Measurements from ENCODE around the gene KNCN.

KNCN gene

GRCh38 chr1:46568461-46568891 is 17.0 kb upstream of the KNCN start:
- DNase-seq (ENCODE audit: low read depth) = no peak

DNA sequence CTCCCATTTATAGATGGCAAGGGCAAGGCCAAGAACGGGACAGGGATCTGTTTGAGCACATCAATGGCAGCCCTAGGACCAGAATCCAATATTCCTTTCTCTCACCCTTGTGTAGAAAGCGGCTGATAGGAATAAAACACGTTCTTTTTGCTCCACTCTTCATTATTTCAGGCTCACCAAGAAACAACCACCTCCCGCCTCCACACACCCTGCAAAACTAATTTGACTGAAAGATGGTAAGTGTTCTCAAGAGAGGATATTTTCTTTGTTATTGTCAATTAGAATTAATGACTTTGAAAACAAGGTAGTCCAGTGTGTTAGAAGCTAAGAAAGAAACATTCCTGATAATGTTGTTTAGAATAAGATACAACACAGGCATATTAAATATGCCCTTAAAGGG is 11.9 kb upstream of the KNCN start:
- DNase-seq (ENCODE audit: low read depth) = no peak

- no peak for DNase-seq (ENCODE audit: low read depth)
Measured at GRCh38 chr1:46562498-46562897, 11.1 kb upstream of the KNCN start.

DNA sequence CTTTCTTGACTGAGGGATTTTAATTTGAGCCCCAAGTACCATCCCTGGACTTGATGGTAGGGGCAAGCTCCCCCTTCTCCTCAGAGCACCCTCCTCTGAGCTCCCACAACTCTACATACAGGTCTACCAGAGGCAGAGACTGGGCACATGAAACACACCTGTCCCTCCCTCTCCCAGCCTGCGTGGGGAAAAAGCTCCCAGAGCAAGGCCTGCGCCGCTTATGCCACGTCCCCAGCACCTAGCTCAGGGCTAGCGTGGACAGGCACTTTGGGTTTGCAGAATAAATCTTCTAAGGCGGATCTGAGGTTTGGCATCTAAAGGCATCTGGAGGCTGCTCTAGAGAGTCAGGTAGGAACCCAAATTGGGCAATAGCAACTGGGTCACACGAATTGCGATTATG is 7.5 kb upstream of the KNCN start:
- no peak for DNase-seq (ENCODE audit: low read depth)

- no peak for DNase-seq (ENCODE audit: low read depth)
Measured at GRCh38 chr1:46558141-46558963, 6.9 kb upstream of the KNCN start.

DNA sequence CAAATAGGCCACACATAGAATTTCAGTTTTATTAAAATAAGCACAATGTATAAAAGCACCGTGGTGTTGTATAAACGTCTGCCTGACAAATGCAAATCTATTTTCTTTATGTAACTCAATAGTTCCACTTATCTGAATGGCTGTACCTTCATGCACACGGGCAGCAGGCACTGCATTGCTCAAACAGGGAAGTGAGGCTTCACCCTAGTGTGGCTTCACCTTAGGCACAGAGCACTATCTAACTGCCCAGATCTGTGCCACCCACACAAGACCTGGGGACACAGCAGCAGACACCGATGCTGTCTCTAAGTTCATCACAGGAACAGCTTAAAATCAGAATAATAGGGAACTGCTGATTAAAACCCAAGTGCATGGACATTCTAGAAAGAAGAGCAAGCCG is 6.0 kb upstream of the KNCN start:
- DNase-seq (ENCODE audit: low read depth) = no peak

GRCh38 chr1:46556822-46557221 is 5.4 kb upstream of the KNCN start:
- no peak for DNase-seq (ENCODE audit: low read depth)

- no peak for DNase-seq (ENCODE audit: low read depth)
Measured at GRCh38 chr1:46555826-46556619, 4.6 kb upstream of the KNCN start.

DNA sequence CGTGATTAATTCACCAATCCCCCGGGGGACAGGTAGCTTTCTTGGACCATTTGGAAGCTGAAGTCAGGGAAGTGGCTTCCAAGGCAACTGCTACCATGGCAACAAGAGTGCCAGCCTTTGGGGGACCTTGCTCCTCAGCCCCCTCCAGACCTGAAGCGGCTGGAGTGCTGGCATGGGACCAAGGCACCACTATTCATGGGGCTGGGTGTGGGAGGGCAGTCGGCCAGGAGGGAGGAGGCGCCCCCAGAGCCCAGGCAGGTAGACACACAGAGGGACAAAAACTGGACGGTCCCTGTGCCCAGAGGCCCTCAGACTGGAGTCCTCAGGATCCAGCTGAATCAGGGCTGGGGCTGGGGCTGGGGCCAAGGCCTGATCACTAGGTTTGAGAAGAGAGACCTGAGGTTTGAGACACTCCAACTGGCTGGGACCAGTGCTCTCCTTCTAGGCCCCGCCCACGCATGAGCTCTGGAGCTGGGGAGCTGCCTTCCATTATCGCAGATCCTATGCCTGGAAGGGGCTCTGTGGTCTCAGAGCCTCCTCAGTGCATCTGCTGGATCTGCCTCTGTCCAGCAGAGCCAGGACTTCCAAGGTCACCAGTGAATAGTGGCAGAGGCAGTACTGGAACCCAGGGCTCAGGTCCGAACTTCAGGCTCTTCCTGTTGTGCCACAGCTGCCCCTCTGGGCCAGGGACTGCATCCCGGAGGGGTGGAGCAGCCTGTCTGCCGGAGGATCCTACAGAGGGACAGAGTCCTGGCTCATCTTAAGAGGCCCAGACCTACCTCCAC is 3.3 kb upstream of the KNCN start:
- no peak for DNase-seq (ENCODE audit: low read depth)

DNA sequence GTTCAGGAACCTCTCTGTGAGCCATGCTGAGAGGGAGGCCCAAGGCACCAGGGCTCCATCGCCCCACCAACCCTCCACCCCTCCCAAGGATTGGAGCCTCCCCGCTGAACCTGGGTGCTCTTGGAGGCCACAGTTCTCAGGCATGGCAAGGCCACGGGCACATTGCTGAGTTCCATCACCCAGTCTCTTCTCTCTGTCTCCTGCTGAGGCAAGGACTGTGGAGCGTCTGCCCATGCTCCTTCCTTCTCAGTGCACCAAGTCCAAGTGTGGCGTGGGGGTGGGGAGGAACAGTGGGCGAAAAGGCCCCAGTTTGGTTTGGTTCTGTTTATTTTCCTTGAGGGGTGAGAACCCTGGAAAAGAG is 2.8 kb upstream of the KNCN start:
- no peak for DNase-seq (ENCODE audit: low read depth)

- no peak for DNase-seq (ENCODE audit: low read depth)
Measured at GRCh38 chr1:46553506-46553905, 2.1 kb upstream of the KNCN start.

DNA sequence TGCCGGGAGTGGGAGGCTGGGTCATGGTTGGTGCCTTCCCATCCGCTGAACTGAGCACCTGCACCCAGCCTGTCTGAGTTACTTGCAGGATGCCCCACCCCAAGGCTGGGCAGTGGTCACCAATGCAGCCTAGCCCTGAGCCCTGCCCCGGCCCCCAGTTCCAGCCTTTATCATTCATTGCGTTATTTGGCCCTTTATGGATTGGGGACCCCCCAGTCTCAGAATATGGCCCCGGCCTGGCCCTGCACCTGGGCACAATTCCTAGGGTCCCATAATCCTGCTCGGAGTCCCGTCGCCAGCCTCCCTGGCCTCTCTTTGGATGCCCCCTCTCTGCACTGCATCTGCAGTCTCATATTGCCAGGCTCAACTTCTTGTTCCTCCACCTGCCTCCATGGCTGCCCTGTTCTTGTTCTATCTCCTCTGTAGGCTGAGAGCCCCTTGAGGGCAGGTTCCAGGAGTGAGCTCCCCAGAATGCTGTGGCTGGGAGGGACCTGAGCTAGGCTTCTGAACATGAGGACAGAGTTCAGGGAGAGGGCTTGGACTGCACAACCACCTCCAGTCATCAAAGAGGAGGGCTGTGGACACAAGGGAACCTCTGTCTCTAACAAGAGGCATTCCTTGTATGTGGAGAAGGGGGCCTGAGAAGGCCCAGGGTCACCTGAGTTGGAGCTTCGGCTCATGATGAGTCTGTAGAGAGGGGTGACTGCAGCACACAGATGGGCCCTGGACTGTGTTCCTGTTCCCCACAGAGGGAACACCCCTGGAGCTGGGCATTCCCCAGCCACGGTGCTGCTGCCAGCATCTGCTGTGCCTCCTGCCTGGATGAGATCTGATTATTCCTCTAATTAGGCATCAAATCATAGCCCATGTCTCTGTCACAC is 1.1 kb upstream of the KNCN start:
- no peak for DNase-seq (ENCODE audit: low read depth)

GRCh38 chr1:46550751-46551231 is 656 bp downstream of the KNCN start:
- DNase-seq (ENCODE audit: low read depth) = no peak

GRCh38 chr1:46549697-46550681 is 1.5 kb downstream of the KNCN start:
- peak; percentile 19 for DNase-seq (ENCODE audit: low read depth)

DNA sequence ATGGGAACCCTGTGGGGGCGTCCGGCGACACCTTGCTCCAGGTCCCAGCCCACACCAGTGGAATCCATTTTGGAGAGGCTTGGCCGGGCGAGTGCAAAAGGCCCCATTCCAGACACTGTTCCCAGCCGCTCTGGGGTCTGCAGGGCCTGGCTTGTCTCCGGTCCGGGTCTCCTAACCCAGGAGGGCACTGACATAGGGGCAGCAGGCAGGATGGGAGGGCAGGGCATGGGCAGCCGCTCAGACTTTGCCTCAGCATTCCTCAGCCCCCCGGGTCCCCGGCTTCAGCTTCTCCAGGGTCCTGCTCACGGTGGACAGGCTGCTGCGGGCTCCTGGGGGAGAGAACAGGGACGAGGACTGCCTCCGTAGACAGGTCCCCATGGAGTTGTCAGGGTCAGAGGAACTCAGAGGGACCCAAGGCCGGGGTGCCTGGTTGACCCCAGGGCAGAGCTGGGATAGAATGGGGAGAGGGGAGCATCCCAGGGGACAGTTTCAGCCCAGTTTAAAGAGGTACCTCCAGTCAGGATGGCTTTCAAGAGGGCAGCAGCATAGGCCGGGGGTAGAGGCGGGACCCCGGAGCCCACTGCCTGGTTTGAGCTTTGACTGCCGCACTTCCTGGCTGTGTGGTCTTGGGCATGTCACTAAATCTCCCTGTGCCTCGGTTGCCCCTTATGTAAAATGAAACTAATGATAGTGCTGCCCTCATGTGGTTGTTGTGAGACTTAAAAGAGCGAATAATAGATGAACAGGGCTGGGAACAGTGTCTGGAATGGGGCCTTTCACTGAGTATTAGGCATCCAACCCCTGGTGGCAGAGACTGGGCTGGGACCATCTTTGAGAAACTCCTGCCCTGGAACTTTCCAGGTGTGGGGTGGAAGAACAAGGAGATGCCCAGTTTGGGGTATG is 3.7 kb downstream of the KNCN start:
- DNase-seq (ENCODE audit: low read depth) = no peak

DNA sequence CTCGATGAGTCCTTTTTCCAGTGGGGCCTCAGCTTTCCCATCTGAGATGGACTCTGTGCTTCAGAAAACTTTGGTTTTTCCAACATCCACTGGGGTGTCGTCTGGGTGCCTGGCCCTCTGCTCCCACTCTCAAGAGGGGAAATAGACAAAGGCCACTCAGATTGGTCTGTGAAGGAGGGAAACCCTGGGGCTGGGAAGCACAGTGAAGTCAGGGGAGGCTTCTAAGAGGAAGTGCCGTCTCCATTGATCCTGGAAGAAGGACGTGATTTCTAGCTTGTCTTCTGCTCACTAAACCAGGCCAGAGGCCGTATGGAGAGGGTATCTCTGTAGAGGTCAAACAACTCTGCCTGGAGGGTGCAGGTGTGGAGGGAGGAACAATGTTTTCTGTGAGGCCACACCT is 5.2 kb downstream of the KNCN start:
- no peak for DNase-seq (ENCODE audit: low read depth)

- no peak for DNase-seq (ENCODE audit: low read depth)
Measured at GRCh38 chr1:46545784-46546183, 5.7 kb downstream of the KNCN start.

GRCh38 chr1:46544561-46545240 is 6.7 kb downstream of the KNCN start:
- DNase-seq (ENCODE audit: low read depth) = no peak

Measured in stimulated activated CD8-positive, alpha-beta memory T cell treated with anti-CD3 and anti-CD28 coated beads, Interleukin-4, amount 100 ng/mL, for 24 hours (primary cell).